CD8-positive, alpha-beta memory T cell (primary cell): ENCODE data around the gene DPM2. TPM values are rescaled to one million over a fixed set of nuclear protein-coding genes. Genes with fewer than 3 reads are reported as not detected.
A peak's percentile ranks its signal among the peaks of the same experiment; 100 is the strongest.

Experiments used
- CTCF ChIA-PET: fragments of 350-600 bp; sonication (Branson Sonifier 250); formaldehyde crosslinking; loops from one replicate; lab custom pipeline; 2021; ENCODE audit warnings: antibody characterized with exemption; lab: Charles Lee
- POLR2A ChIA-PET: fragments of 350-600 bp; sonication (Branson Sonifier 250); formaldehyde crosslinking; loops from one replicate; lab custom pipeline; 2021; ENCODE audit warnings: antibody characterized with exemption; lab: Charles Lee
- DNase-seq, 5 donors: peaks; one replicate each; pipeline versions ENCODE4 v3.0.0 to v3.0.0-alpha.2; 2020 to 2022; ENCODE audit warnings: mixed read lengths in 1 of 5
- H3K27ac ChIP-seq: one replicate; pipeline ENCODE4 v1.7.0; 2013; ENCODE audit warnings: low read depth, mild to moderate bottlenecking, low read length, moderate library complexity
- H3K27me3 ChIP-seq: 2 replicates; pipeline ENCODE4 v1.7.0; 2013; ENCODE audit warnings: low read length, mild to moderate bottlenecking; ENCODE audit not compliant: insufficient read depth, poor library complexity, severe bottlenecking
- H3K36me3 ChIP-seq: 2 replicates; pipeline ENCODE4 v1.7.0; 2013; ENCODE audit warnings: mild to moderate bottlenecking, low read length, moderate library complexity; ENCODE audit not compliant: insufficient read depth
- H3K4me1 ChIP-seq: 2 replicates; pipeline ENCODE4 v1.7.0; 2013; ENCODE audit warnings: mild to moderate bottlenecking, low read length, moderate library complexity; ENCODE audit not compliant: insufficient read depth
- H3K4me3 ChIP-seq: 2 replicates; pipeline ENCODE4 v1.7.0; 2013; ENCODE audit warnings: mild to moderate bottlenecking, low read length
- H3K9me3 ChIP-seq: 2 replicates; pipeline ENCODE4 v1.7.0; 2013; ENCODE audit warnings: mild to moderate bottlenecking, low read length
- H3K27ac Mint-ChIP-seq, 8 donors: one replicate each; pipeline ENCODE4 v1.8.0; 2020 to 2021; ENCODE audit warnings: mixed read lengths in 8 of 8, mild to moderate bottlenecking in 6 of 8, inconsistent platforms in 3 of 8, moderate library complexity in 3 of 8
- H3K27me3 Mint-ChIP-seq, 2 donors: one replicate each; pipeline ENCODE4 v1.8.0; 2020 to 2021; ENCODE audit warnings: mixed read lengths in 2 of 2, mild to moderate bottlenecking in 1 of 2, moderate library complexity in 1 of 2
- H3K36me3 Mint-ChIP-seq, 3 donors: one replicate each; pipeline ENCODE4 v1.8.0; 2020 to 2021; ENCODE audit warnings: mixed read lengths in 3 of 3, inconsistent platforms in 1 of 3, mild to moderate bottlenecking in 1 of 3
- H3K4me1 Mint-ChIP-seq, 3 donors: one replicate each; pipeline ENCODE4 v1.8.0; 2020 to 2021; ENCODE audit warnings: mixed read lengths in 3 of 3, inconsistent platforms in 1 of 3, mild to moderate bottlenecking in 1 of 3
- H3K4me3 Mint-ChIP-seq, 7 donors: one replicate each; pipeline ENCODE4 v1.8.0; 2020 to 2021; ENCODE audit warnings: mixed read lengths in 7 of 7, mild to moderate bottlenecking in 6 of 7, moderate library complexity in 4 of 7, inconsistent platforms in 2 of 7
- H3K9me3 Mint-ChIP-seq, 5 donors: one replicate each; pipeline ENCODE4 v1.8.0; 2020 to 2022; ENCODE audit warnings: mixed read lengths in 5 of 5, mild to moderate bottlenecking in 3 of 5, moderate library complexity in 2 of 5, inconsistent platforms in 1 of 5
- polyA plus RNA-seq: library from polyadenylated mRNA; unstranded; fragments of 300-500 nt; fragmentation: Illumina TruSeq; gene quantifications from one replicate; pipeline ENCODE4 v1.2.3, GENCODE V29; 2021
- total RNA-seq, 2 experiments: library from RNA; stranded (reverse); gene quantifications; one replicate each; pipeline ENCODE4 v1.2.3, GENCODE V29; 2021

The DPM2 gene
- total and polyA plus RNA-seq, 3 experiments from 2014 or later = 52.2 to 75.5 (median 73.8) TPM

DNA sequence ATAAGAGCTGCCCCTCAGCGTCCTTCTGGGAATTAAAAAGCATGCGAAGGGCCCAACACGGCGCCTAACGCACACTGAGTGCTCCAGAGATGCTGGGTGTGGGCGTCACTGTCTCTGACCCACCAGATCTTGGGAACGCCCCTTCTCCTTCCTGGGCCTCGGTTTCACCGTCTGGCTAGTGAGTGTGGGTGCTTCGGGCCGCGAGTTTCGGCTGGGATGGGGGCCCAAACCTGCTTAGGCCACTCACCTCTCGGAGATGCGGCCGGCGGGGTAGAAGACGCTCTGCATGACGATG is 10.8 kb downstream of the DPM2 start:
- Histone ChIP-seq H3K27ac (no peak overlapping the region), H3K27me3 (no peaks in the 10 kb centered on the region), H3K4me1 (peaks cover 42% of the 10 kb centered on the region), H3K4me3 (peak overlapping the region; percentile 56), H3K9me3 (no peaks in the 10 kb centered on the region), H3K36me3 (no peaks in the 10 kb centered on the region)
- CTCF ChIA-PET = no interaction called here
- Mint-ChIP-seq H3K36me3 (no peaks in the 10 kb centered on the region), H3K27ac (peak overlapping the region in 1 of 8 donors; percentile 70), H3K4me1 (peaks cover 13 to 49% (median 21%) of the 10 kb centered on the region in 3 donors), H3K4me3 (peak overlapping the region; percentile 54 to 83 (median 68)), H3K9me3 (no peaks in the 10 kb centered on the region), H3K27me3 (peaks cover 0 to 4% of the 10 kb centered on the region in 2 donors)
- no peak for DNase-seq
- POLR2A ChIA-PET = no interaction called here

DNA sequence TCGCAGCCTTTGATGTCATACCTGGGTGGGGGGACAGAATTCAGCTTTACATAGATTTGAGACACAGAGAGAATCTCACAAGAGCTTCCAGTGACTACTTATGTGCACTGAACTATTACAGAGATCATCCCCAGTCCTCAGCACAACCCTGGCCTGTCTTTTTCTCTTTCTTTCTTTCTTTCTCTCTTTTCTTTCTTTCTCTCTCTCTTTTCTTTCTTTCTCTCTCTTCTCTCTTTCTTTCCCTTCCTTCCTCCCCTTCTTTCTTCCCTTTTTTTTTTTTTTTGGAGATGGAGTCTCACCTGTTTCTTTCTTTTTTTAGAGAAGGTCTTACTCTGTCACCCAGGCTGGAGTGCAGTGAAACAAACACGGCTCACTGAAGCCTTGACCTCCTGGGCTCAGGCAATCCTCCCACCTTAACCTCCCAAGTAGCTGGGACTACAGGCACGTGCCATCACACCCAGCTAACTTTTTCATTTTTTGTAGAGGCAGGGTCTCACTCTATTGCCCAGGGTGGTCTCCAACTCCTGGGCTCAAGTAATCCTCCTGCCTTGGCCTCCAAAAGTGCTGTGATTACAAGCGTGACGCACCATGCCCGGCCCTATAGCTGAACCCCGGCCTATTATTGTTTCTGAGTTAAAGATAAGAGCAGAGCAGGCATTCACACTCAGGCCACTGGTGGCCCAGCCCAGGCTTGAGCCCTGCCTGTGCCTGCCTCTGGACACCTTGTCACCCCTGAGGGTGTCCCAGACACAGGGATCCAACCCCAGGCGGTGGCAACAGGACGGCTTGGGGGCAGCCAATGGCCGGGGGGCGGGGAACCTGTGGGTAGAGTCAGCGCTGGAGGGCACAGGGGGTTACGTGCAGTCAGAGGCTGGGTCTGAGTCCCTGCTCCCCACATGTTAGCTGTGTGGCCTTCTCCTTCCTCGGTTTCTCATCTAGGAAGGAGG is 11.4 kb downstream of the DPM2 start:
- Mint-ChIP-seq H3K4me1 (peaks cover 13 to 50% (median 21%) of the 10 kb centered on the region in 3 donors), H3K36me3 (no peaks in the 10 kb centered on the region), H3K9me3 (no peaks in the 10 kb centered on the region), H3K4me3 (peak overlapping the region in 5 of 7 donors; percentile 55 to 75 (median 66)), H3K27me3 (peaks cover 0 to 4% of the 10 kb centered on the region in 2 donors), H3K27ac (peak overlapping the region in 1 of 8 donors; percentile 85)
- H3K36me3 ChIP-seq = no peaks in the 10 kb centered on the region
- H3K9me3 ChIP-seq = no peaks in the 10 kb centered on the region
- CTCF ChIA-PET = interaction anchor here (1.4 to 8.1 kb wide), 3 partner anchors 57 to 191 kb away, joined by 3 to 68 read pairs (median 12); partner anchors contain the start of gene TOR2A
- H3K27ac ChIP-seq = no peak overlapping the region
- no peak for DNase-seq
- peaks cover 43% of the 10 kb centered on the region for H3K4me1 ChIP-seq
- peak overlapping the region; percentile 56 for H3K4me3 ChIP-seq
- POLR2A ChIA-PET = interaction anchor here (0.5 kb wide), 1 partner anchor 13 kb away, joined by 3 read pairs; no protein-coding TSS in a partner anchor
- no peaks in the 10 kb centered on the region for H3K27me3 ChIP-seq

DNA sequence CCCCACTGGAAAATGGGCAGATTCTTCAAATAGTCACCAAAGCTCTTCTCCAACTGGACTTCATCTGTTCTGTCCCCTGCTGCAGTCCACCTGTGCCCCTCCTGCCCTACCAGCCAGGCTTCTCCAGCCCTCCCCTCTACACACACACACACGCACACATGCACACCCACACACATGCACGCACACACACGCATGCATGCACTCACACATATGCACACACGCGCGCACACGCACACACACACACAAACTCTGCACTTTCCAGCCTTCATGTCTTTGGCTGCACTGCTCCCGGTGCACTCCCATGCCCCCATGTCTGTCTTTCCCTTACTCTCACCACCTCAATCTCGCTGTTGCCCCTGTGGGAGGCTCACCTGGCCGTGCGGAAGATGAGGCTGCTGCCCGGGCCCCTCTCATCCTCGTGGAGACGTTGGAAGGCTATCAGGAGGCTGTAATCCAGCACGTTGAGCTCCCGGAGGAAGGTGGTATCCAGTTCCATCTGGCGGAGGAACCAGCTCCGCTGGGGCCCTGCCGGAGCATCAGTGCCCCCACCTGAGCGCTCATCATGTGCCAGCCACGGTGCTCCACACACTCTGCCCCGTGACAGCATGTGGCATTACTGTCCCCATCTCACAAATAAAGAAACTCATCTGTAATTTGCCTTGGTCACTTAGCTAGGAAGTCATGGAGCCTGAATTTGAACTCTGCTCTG is 12.8 kb downstream of the DPM2 start:
- Histone ChIP-seq H3K9me3 (no peaks in the 10 kb centered on the region), H3K36me3 (no peaks in the 10 kb centered on the region), H3K4me1 (peaks cover 39% of the 10 kb centered on the region), H3K27me3 (no peaks in the 10 kb centered on the region), H3K27ac (no peak overlapping the region), H3K4me3 (no peak overlapping the region)
- ChIA-PET POLR2A (no interaction called here), CTCF (interaction anchor here (0.8 to 8.1 kb wide), 5 partner anchors 8 to 193 kb away, joined by 3 to 68 read pairs (median 3); partner anchors contain the start of gene TOR2A)
- Mint-ChIP-seq H3K36me3 (no peaks in the 10 kb centered on the region), H3K4me3 (no peak overlapping the region), H3K27me3 (peaks cover 0 to 8% of the 10 kb centered on the region in 2 donors), H3K4me1 (peaks cover 5 to 41% (median 15%) of the 10 kb centered on the region in 3 donors), H3K9me3 (no peaks in the 10 kb centered on the region), H3K27ac (peak overlapping the region in 5 of 8 donors; percentile 11 to 87 (median 73))
- DNase-seq = no peak

GRCh38 chr9:127923771-127924170 is 13.9 kb downstream of the DPM2 start:
- Histone ChIP-seq H3K27ac (no peak overlapping the region), H3K4me1 (peaks cover 40% of the 10 kb centered on the region), H3K9me3 (no peaks in the 10 kb centered on the region), H3K36me3 (no peaks in the 10 kb centered on the region), H3K4me3 (no peak overlapping the region), H3K27me3 (no peaks in the 10 kb centered on the region)
- ChIA-PET POLR2A (no interaction called here), CTCF (interaction anchor here (1.0 to 8.1 kb wide), 6 partner anchors 9 to 334 kb away, joined by 3 to 68 read pairs (median 8); partner anchors contain the start of gene TOR2A)
- Mint-ChIP-seq H3K27me3 (peaks cover 0 to 8% of the 10 kb centered on the region in 2 donors), H3K4me1 (peaks cover 9 to 39% (median 21%) of the 10 kb centered on the region in 3 donors), H3K27ac (no peak overlapping the region), H3K36me3 (no peaks in the 10 kb centered on the region), H3K9me3 (no peaks in the 10 kb centered on the region), H3K4me3 (peak overlapping the region in 1 of 7 donors; percentile 51)
- no peak for DNase-seq

DNA sequence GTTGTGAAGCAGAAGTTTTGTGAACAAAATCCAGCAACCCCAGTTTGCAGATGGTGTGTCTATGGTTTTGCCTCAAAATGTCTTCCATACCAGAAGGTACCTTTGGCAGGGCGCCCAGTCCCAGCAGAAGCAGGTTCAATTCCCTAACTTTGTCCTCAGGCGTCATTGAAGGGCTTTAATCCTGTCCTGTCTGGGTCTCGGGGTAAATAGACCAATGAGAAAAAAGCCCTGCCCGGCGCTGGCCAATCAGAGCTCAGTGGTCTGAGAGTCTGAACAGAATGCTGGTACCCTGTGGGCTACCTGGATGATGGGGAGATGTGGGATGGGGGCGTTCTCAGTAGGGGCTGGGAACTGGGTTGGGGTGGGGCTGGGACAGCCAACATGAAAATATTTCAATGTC is 14.6 kb downstream of the DPM2 start:
- CTCF ChIA-PET = interaction anchor here (1.0 to 8.1 kb wide), 10 partner anchors 14 to 708 kb away, joined by 3 to 68 read pairs (median 6); partner anchors contain the start of gene TOR2A
- no peak overlapping the region for H3K4me3 ChIP-seq
- H3K27ac ChIP-seq = no peak overlapping the region
- peaks cover 40% of the 10 kb centered on the region for H3K4me1 ChIP-seq
- no peak overlapping the region for H3K4me3 Mint-ChIP-seq
- no peaks in the 10 kb centered on the region for H3K9me3 ChIP-seq
- H3K36me3 ChIP-seq = no peaks in the 10 kb centered on the region
- no peak overlapping the region for H3K27ac Mint-ChIP-seq
- no peak for DNase-seq
- no peaks in the 10 kb centered on the region for H3K27me3 ChIP-seq
- H3K4me1 Mint-ChIP-seq = peaks cover 15 to 41% (median 24%) of the 10 kb centered on the region in 3 donors
- POLR2A ChIA-PET = no interaction called here
- H3K36me3 Mint-ChIP-seq = no peaks in the 10 kb centered on the region
- H3K27me3 Mint-ChIP-seq = peaks cover 0 to 5% of the 10 kb centered on the region in 2 donors
- H3K9me3 Mint-ChIP-seq = no peaks in the 10 kb centered on the region

GRCh38 chr9:127921557-127922120 is 16.0 kb downstream of the DPM2 start:
- Histone ChIP-seq H3K36me3 (no peaks in the 10 kb centered on the region), H3K9me3 (no peaks in the 10 kb centered on the region), H3K27ac (no peak overlapping the region), H3K27me3 (no peaks in the 10 kb centered on the region), H3K4me1 (peaks cover 42% of the 10 kb centered on the region), H3K4me3 (peak overlapping the region; percentile 17)
- Mint-ChIP-seq H3K4me1 (peaks cover 25 to 40% (median 28%) of the 10 kb centered on the region in 3 donors), H3K4me3 (peak overlapping the region in 6 of 7 donors; percentile 11 to 62 (median 33)), H3K27me3 (peaks cover 0 to 4% of the 10 kb centered on the region in 2 donors), H3K9me3 (no peaks in the 10 kb centered on the region), H3K36me3 (no peaks in the 10 kb centered on the region), H3K27ac (peak overlapping the region in 6 of 8 donors; percentile 23 to 60 (median 52))
- peak; percentile 68 to 81 (median 75) for DNase-seq
- POLR2A ChIA-PET = interaction anchor here (0.6 to 1.0 kb wide), 4 partner anchors 15 to 231 kb away, joined by 3 to 9 read pairs (median 4); partner anchors contain the start of gene TOR2A
- CTCF ChIA-PET = interaction anchor here (0.6 to 8.1 kb wide), 45 partner anchors 8 to 502 kb away, joined by 3 to 68 read pairs (median 5); partner anchors contain the start of genes CDK9, DPM2, FPGS and PIP5KL1

- H3K36me3 Mint-ChIP-seq = peaks cover 0 to 2% (median 0%) of the 10 kb centered on the region in 3 donors
- H3K27me3 ChIP-seq = no peaks in the 10 kb centered on the region
- ChIA-PET POLR2A (interaction anchor here (0.6 to 1.0 kb wide), 3 partner anchors 14 to 186 kb away, joined by 3 to 9 read pairs (median 4); partner anchors contain the start of gene TOR2A), CTCF (interaction anchor here (0.6 to 8.1 kb wide), 43 partner anchors 7 to 501 kb away, joined by 3 to 68 read pairs (median 5); partner anchors contain the start of genes CDK9, DPM2, FPGS and PIP5KL1)
- H3K4me1 Mint-ChIP-seq = peaks cover 28 to 40% (median 29%) of the 10 kb centered on the region in 3 donors
- H3K27ac ChIP-seq = no peak overlapping the region
- H3K9me3 Mint-ChIP-seq = no peaks in the 10 kb centered on the region
- no peak for DNase-seq
- H3K36me3 ChIP-seq = no peaks in the 10 kb centered on the region
- H3K9me3 ChIP-seq = no peaks in the 10 kb centered on the region
- peaks cover 43% of the 10 kb centered on the region for H3K4me1 ChIP-seq
- H3K27me3 Mint-ChIP-seq = peaks cover 0 to 4% of the 10 kb centered on the region in 2 donors
- no peak overlapping the region for H3K4me3 ChIP-seq
- peak overlapping the region in 1 of 8 donors; percentile 54 for H3K27ac Mint-ChIP-seq
- H3K4me3 Mint-ChIP-seq = peak overlapping the region in 3 of 7 donors; percentile 30 to 73 (median 45)
Measured at GRCh38 chr9:127920794-127921193, 16.9 kb downstream of the DPM2 start.
